Esophagus muscularis mucosa (tissue), 3 donors: ENCODE results near the gene IER5.

Experiments used
- CTCF ChIP-seq, 3 experiments: fragments of 200-600 bp in 2 of 3; fragments of 450-650 bp in 1 of 3; sonication (generic) in 2 of 3; IDR thresholded peaks; one replicate each; pipeline ENCODE4 v1.5.1; 2017 to 2019; ENCODE audit warnings: antibody characterized with exemption in 3 of 3, mild to moderate bottlenecking in 2 of 3, moderate library complexity in 1 of 3
- POLR2A ChIP-seq: fragments of 450-650 bp; IDR thresholded peaks from one replicate; pipeline ENCODE4 v1.6.1; 2017; ENCODE audit warnings: antibody characterized with exemption, moderate library complexity, mild to moderate bottlenecking, low read depth

GRCh38 chr1:181139631-181140061, 51.1 kb downstream of the IER5 start:
- no peak for TF ChIP-seq CTCF (IDR thresholded peaks at IDR 0.05)
- no peak for TF ChIP-seq POLR2A
